Thyroid gland (tissue), 4 donors: ENCODE results near the gene B3GALT4.

ENCODE experiments used
- POLR2A ChIP-seq, 2 donors: fragments of 450-650 bp; IDR thresholded peaks; one replicate each; pipeline ENCODE4 v1.6.1; 2017; ENCODE audit warnings: antibody characterized with exemption in 2 of 2, mild to moderate bottlenecking in 2 of 2, moderate library complexity in 1 of 2
- TF ChIP-seq, protein P1 (sequence below), 6 experiments: fragments of 200-600 bp in 3 of 6; fragments of 450-650 bp in 3 of 6; sonication (generic) in 3 of 6; IDR thresholded peaks; one replicate each; pipeline ENCODE4 v1.5.1; 2016 to 2019; ENCODE audit warnings: antibody characterized with exemption in 6 of 6, mild to moderate bottlenecking in 2 of 6, inconsistent platforms in 1 of 6, moderate library complexity in 1 of 6

DNA sequence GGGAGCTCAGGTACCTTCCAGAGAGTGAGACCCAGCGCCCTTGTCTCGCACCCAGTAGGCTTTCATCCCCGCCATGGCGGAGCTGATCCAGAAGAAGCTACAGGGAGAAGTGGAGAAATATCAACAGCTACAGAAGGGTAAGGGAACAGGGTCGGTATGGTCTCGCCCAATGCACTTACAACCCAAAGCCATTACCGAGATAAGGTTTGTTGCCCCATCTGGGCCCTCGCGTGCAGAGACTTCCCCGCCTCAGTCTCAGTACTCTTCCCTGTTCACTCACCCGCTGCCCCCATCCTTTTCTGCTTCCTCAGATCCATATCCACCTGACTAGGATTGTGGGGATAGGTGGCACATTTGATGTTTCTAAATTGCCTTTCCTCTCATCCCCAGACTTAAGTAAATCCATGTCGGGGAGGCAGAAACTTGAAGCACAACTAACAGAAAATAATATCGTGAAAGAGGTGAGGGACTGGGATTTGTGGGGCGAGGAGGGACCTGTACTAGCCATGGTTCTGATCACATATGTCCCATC is 12.9 kb downstream of the B3GALT4 start:
- TF ChIP-seq POLR2A (IDR thresholded peaks at IDR 0.05) = no peak
- TF ChIP-seq, protein P1, sequence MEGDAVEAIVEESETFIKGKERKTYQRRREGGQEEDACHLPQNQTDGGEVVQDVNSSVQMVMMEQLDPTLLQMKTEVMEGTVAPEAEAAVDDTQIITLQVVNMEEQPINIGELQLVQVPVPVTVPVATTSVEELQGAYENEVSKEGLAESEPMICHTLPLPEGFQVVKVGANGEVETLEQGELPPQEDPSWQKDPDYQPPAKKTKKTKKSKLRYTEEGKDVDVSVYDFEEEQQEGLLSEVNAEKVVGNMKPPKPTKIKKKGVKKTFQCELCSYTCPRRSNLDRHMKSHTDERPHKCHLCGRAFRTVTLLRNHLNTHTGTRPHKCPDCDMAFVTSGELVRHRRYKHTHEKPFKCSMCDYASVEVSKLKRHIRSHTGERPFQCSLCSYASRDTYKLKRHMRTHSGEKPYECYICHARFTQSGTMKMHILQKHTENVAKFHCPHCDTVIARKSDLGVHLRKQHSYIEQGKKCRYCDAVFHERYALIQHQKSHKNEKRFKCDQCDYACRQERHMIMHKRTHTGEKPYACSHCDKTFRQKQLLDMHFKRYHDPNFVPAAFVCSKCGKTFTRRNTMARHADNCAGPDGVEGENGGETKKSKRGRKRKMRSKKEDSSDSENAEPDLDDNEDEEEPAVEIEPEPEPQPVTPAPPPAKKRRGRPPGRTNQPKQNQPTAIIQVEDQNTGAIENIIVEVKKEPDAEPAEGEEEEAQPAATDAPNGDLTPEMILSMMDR (IDR thresholded peaks at IDR 0.05) = no peak
